ENCODE data around the gene JAKMIP1.

- TF ChIP-seq POLR2AphosphoS5 (IDR thresholded peaks at IDR 0.05) (no peak), CTCF (IDR thresholded peaks at IDR 0.05) (no peak)
Observed at GRCh38 chr4:6160536-6160935, 39.8 kb downstream of the JAKMIP1 start.

Measured in upper lobe of left lung (tissue), 4 donors.